CD4-positive, CD25-positive, alpha-beta regulatory T cell (primary cell): Measurements from ENCODE around the gene UBR4. TPM values are rescaled to one million over a fixed set of nuclear protein-coding genes. Genes with fewer than 3 reads are reported as not detected.

Experiments
- ATAC-seq, 2 donors: fragments of 150-1000 bp; cut with Tn5 transposase; one replicate each; pipeline ENCODE4 v1.10.0; 2021; ENCODE audit warnings: low read depth in 2 of 2, moderate number of reproducible peaks in 2 of 2, moderate library complexity in 1 of 2
- DNase-seq, 3 donors: peaks; one replicate each; pipeline versions ENCODE4 v3.0.0 to v3.0.0-alpha.2; 2012 to 2022; ENCODE audit warnings: mixed read lengths in 1 of 3
- H3K27ac ChIP-seq: one replicate; pipeline ENCODE4 v1.7.0; 2013; ENCODE audit warnings: mild to moderate bottlenecking, low read length; ENCODE audit not compliant: insufficient read depth, poor library complexity, severe bottlenecking
- H3K27me3 ChIP-seq: one replicate; pipeline ENCODE4 v1.7.0; 2013; ENCODE audit warnings: low read length; ENCODE audit not compliant: control insufficient read depth, insufficient read depth
- H3K36me3 ChIP-seq: one replicate; pipeline ENCODE4 v1.7.0; 2013; ENCODE audit warnings: mild to moderate bottlenecking, low read length, moderate library complexity; ENCODE audit not compliant: control insufficient read depth, insufficient read depth
- H3K4me1 ChIP-seq: 2 replicates; pipeline ENCODE4 v1.7.0; 2013; ENCODE audit warnings: mild to moderate bottlenecking, low read length; ENCODE audit not compliant: insufficient read depth, control insufficient read depth, poor library complexity, severe bottlenecking
- H3K4me3 ChIP-seq: one replicate; pipeline ENCODE4 v1.7.0; 2013; ENCODE audit warnings: low read depth, mild to moderate bottlenecking, low read length, moderate library complexity
- H3K9me3 ChIP-seq, 2 experiments: 1 replicate in 1 of 2; 2 replicates in 1 of 2; pipeline ENCODE4 v1.7.0; 2013; ENCODE audit warnings: low read length in 2 of 2, mild to moderate bottlenecking in 1 of 2, moderate library complexity in 1 of 2; ENCODE audit not compliant: control insufficient read depth in 2 of 2
- H3K27ac Mint-ChIP-seq, 3 donors: one replicate each; pipeline ENCODE4 v1.8.0; 2020 to 2022; ENCODE audit warnings: mild to moderate bottlenecking in 3 of 3, mixed read lengths in 3 of 3, moderate library complexity in 2 of 3
- H3K27me3 Mint-ChIP-seq: one replicate; pipeline ENCODE4 v1.8.0; 2022; ENCODE audit warnings: mild to moderate bottlenecking, mixed read lengths
- H3K36me3 Mint-ChIP-seq: one replicate; pipeline ENCODE4 v1.8.0; 2020; ENCODE audit warnings: mixed read lengths
- H3K4me1 Mint-ChIP-seq, 4 donors: one replicate each; pipeline ENCODE4 v1.8.0; 2020 to 2022; ENCODE audit warnings: mixed read lengths in 4 of 4, mild to moderate bottlenecking in 1 of 4
- H3K4me3 Mint-ChIP-seq, 4 donors: one replicate each; pipeline ENCODE4 v1.8.0; 2020 to 2022; ENCODE audit warnings: mild to moderate bottlenecking in 4 of 4, mixed read lengths in 4 of 4, moderate library complexity in 3 of 4
- H3K9me3 Mint-ChIP-seq, 7 donors: one replicate each; pipeline ENCODE4 v1.8.0; 2020 to 2022; ENCODE audit warnings: mixed read lengths in 7 of 7, mild to moderate bottlenecking in 3 of 7, moderate library complexity in 2 of 7
- polyA plus RNA-seq, 4 donors: library from polyadenylated mRNA; unstranded; fragments of 300-500 nt; fragmentation: Illumina TruSeq; gene quantifications; one replicate each; pipeline ENCODE4 v1.2.3, GENCODE V29; 2021
- total RNA-seq: library from RNA; stranded (reverse); gene quantifications from one replicate; pipeline ENCODE4 v1.2.3, GENCODE V29; 2022

Gene UBR4
- total and polyA plus RNA-seq, 5 donors from 2014 or later, result 9.9 to 173 (median 12.4) TPM

- H3K4me3 ChIP-seq, result no peak overlapping the region
- Mint-ChIP-seq H3K27ac (no peak overlapping the region), H3K36me3 (no peaks in the 10 kb centered on the region), H3K9me3 (peaks cover 0 to 3% (median 0%) of the 10 kb centered on the region in 7 donors), H3K27me3 (peaks cover 16% of the 10 kb centered on the region), H3K4me1 (peaks cover 0 to 4% (median 2%) of the 10 kb centered on the region in 4 donors), H3K4me3 (no peak overlapping the region)
- peaks cover 0 to 3% of the 10 kb centered on the region in 2 experiments for H3K9me3 ChIP-seq
- H3K4me1 ChIP-seq, result no peaks in the 10 kb centered on the region
- H3K27ac ChIP-seq, result no peak overlapping the region
- H3K27me3 ChIP-seq, result no peaks in the 10 kb centered on the region
- ATAC-seq, result no peak
- no peaks in the 10 kb centered on the region for H3K36me3 ChIP-seq
- no peak for DNase-seq
These were observed 180.6 kb downstream of the UBR4 start for GRCh38 chr1:19029191-19030085.

GRCh38 chr1:19028546-19029129 is 181.4 kb downstream of the UBR4 start:
- no peak for DNase-seq
- no peak overlapping the region for H3K4me3 Mint-ChIP-seq
- Histone ChIP-seq H3K9me3 (peaks cover 0 to 7% of the 10 kb centered on the region in 2 experiments), H3K36me3 (no peaks in the 10 kb centered on the region), H3K27me3 (no peaks in the 10 kb centered on the region), H3K4me3 (no peak overlapping the region), H3K27ac (no peak overlapping the region), H3K4me1 (no peaks in the 10 kb centered on the region)
- H3K9me3 Mint-ChIP-seq, result peaks cover 0 to 9% (median 0%) of the 10 kb centered on the region in 7 donors
- ATAC-seq, result no peak
- no peaks in the 10 kb centered on the region for H3K36me3 Mint-ChIP-seq
- no peak overlapping the region for H3K27ac Mint-ChIP-seq
- peaks cover 16% of the 10 kb centered on the region for H3K27me3 Mint-ChIP-seq
- peaks cover 0 to 4% (median 2%) of the 10 kb centered on the region in 4 donors for H3K4me1 Mint-ChIP-seq

GRCh38 chr1:19028110-19028509 is 182.0 kb downstream of the UBR4 start:
- Histone ChIP-seq H3K27ac (no peak overlapping the region), H3K4me3 (no peak overlapping the region), H3K36me3 (no peaks in the 10 kb centered on the region), H3K9me3 (peaks cover 0 to 7% of the 10 kb centered on the region in 2 experiments), H3K4me1 (no peaks in the 10 kb centered on the region), H3K27me3 (no peaks in the 10 kb centered on the region)
- no peak for DNase-seq
- Mint-ChIP-seq H3K4me1 (peaks cover 0 to 4% (median 2%) of the 10 kb centered on the region in 4 donors), H3K27ac (no peak overlapping the region), H3K36me3 (no peaks in the 10 kb centered on the region), H3K4me3 (no peak overlapping the region), H3K9me3 (peaks cover 0 to 12% (median 0%) of the 10 kb centered on the region in 7 donors), H3K27me3 (peaks cover 21% of the 10 kb centered on the region)
- ATAC-seq, result no peak

Other genes starting within 250 kb of the UBR4 start
- 28.4 TPM for gene EMC1, start 41.3 kb upstream of the UBR4 start, total RNA-seq
- 10 to 100 TPM; 17.3 to 23.5 (median 19.0) TPM for gene EMC1, start 41.3 kb upstream of the UBR4 start, polyA plus RNA-seq
- 9.9 TPM for gene MRTO4, start 41.5 kb upstream of the UBR4 start, total RNA-seq
- 10 to 100 TPM; 20.1 to 22.4 (median 20.9) TPM for gene MRTO4, start 41.5 kb upstream of the UBR4 start, polyA plus RNA-seq
- 0.99 TPM for gene AKR7A3, start 78.5 kb upstream of the UBR4 start, total RNA-seq
- under 1 TPM in 1 of 4 donors, not detected in 3; 0.25 TPM for gene AKR7A3, start 78.5 kb upstream of the UBR4 start, polyA plus RNA-seq
- gene AKR7A2, start 101.9 kb upstream of the UBR4 start, total RNA-seq, result 20.5 TPM
- gene AKR7A2, start 101.9 kb upstream of the UBR4 start, polyA plus RNA-seq, result 100 to 1,000 TPM; 107 to 133 (median 115) TPM
- gene SLC66A1, start 102.1 kb upstream of the UBR4 start, total RNA-seq, result 3.2 TPM
- gene SLC66A1, start 102.1 kb upstream of the UBR4 start, polyA plus RNA-seq, result 1 to 10 TPM; 3.7 to 8.7 (median 5.8) TPM